OCI-LY7 (cell line): ENCODE results near the gene IL24. TPM values are rescaled to one million over a fixed set of nuclear protein-coding genes. Genes with fewer than 3 reads are reported as not detected.

Source experiments
- BruUV-seq: library from RNA; stranded (reverse); fragments of 400-500 nt; replicated peaks from 2 replicates; lab custom pipeline; 2021; lab: Mats Ljungman, UMichigan
- CTCF ChIA-PET: fragments of 300-600 bp; sonication (Branson Sonifier 250); formaldehyde crosslinking; loops from one replicate; lab custom pipeline; 2022; ENCODE audit warnings: antibody characterized with exemption; ENCODE audit not compliant: unreplicated experiment; lab: Charles Lee
- POLR2A ChIA-PET: fragments of 300-600 bp; sonication (Branson Sonifier 250); formaldehyde crosslinking; loops from one replicate; lab custom pipeline; 2022; ENCODE audit warnings: antibody characterized with exemption; lab: Charles Lee
- DNase-seq: peaks from one replicate; pipeline ENCODE4 v3.0.0-alpha.2; 2015; ENCODE audit warnings: low spot score
- H2AFZ ChIP-seq: fragments of 200-600 bp; sonication (generic), shearing (Covaris generic); 2 replicates; pipeline ENCODE4 v1.6.1; 2014; ENCODE audit warnings: mild to moderate bottlenecking, antibody characterized with exemption, low read length, moderate library complexity
- H3K27ac ChIP-seq: fragments of 200-600 bp; sonication (generic); 2 replicates; pipeline ENCODE4 v1.5.1; 2014; ENCODE audit warnings: mixed run types, low read depth, mild to moderate bottlenecking, moderate library complexity, low read length, inconsistent platforms; ENCODE audit not compliant: poor library complexity, severe bottlenecking
- H3K36me3 ChIP-seq: fragments of 200-600 bp; sonication (generic); 2 replicates; pipeline ENCODE4 v1.6.1; 2014; ENCODE audit warnings: mild to moderate bottlenecking, antibody characterized with exemption, low read length, moderate library complexity, mixed read lengths; ENCODE audit not compliant: insufficient read depth
- H3K4me1 ChIP-seq: fragments of 200-600 bp; sonication (generic); 2 replicates; pipeline ENCODE4 v1.5.1; 2014; ENCODE audit warnings: mild to moderate bottlenecking, low read length; ENCODE audit not compliant: insufficient read depth, poor library complexity, severe bottlenecking
- H3K4me2 ChIP-seq: fragments of 200-600 bp; sonication (generic); 2 replicates; pipeline ENCODE4 v1.6.1; 2014; ENCODE audit warnings: mild to moderate bottlenecking, low read length
- H3K4me3 ChIP-seq: fragments of 200-600 bp; sonication (generic); 2 replicates; pipeline ENCODE4 v1.5.1; 2014; ENCODE audit warnings: mild to moderate bottlenecking, low read depth, low read length; ENCODE audit not compliant: poor library complexity, severe bottlenecking
- H3K79me2 ChIP-seq: fragments of 200-600 bp; sonication (generic); 2 replicates; pipeline ENCODE4 v1.6.1; 2016; ENCODE audit warnings: low read depth, mild to moderate bottlenecking, low read length, moderate library complexity, mixed read lengths; ENCODE audit not compliant: insufficient read depth
- H3K9me2 ChIP-seq: fragments of 200-600 bp; sonication (generic); 2 replicates; pipeline ENCODE4 v1.6.1; 2016; ENCODE audit warnings: mild to moderate bottlenecking, low read length, mixed read lengths; ENCODE audit not compliant: insufficient read depth
- H3K9me3 ChIP-seq: fragments of 200-600 bp; sonication (generic); 2 replicates; pipeline ENCODE4 v1.6.1; 2014; ENCODE audit warnings: mild to moderate bottlenecking, mixed run types, low read length, mixed read lengths
- H4K20me1 ChIP-seq: fragments of 200-600 bp; sonication (generic); 2 replicates; pipeline ENCODE4 v1.6.1; 2014; ENCODE audit warnings: mild to moderate bottlenecking, antibody characterized with exemption, low read length, moderate library complexity, mixed read lengths; ENCODE audit not compliant: insufficient read depth
- CTCF ChIP-seq: fragments of 200-600 bp; sonication (generic); conservative IDR thresholded peaks from 2 replicates; pipeline ENCODE4 v1.5.1; 2014; ENCODE audit warnings: mild to moderate bottlenecking, antibody characterized with exemption, low read length, moderate library complexity, mixed read lengths
- EZH2phosphoT487 ChIP-seq: fragments of 200-600 bp; sonication (generic); IDR thresholded peaks from 2 replicates; pipeline ENCODE4 v1.6.1; 2018; ENCODE audit warnings: low read depth, borderline replicate concordance, mild to moderate bottlenecking, mixed run types, antibody characterized with exemption, low read length, moderate library complexity, mixed read lengths
- intact Hi-C: fragments of 100-400 bp; cut with micrococcal nuclease; formaldehyde crosslinking; loops from one replicate; pipeline ENCODE4 v1.10.0; 2022; ENCODE audit not compliant: unreplicated experiment
- total RNA-seq, 2 experiments: library from RNA; depleted of rRNA in 1 of 2; stranded (reverse); fragments of >200 nt in 1 of 2; shearing (Covaris generic) in 1 of 2; gene quantifications; 2 replicates each; pipeline ENCODE4 v1.2.3, GENCODE V29; 2014 to 2022

IL24 gene
- total RNA-seq, 2 experiments from 2014 or later = not detected

GRCh38 chr1:206885341-206886060 is 11.7 kb upstream of the IL24 start:
- no peak for DNase-seq
- Histone ChIP-seq H2AFZ (no peak overlapping the region), H3K4me2 (no peak overlapping the region), H3K79me2 (no peaks in the 10 kb centered on the region), H3K9me3 (no peaks in the 10 kb centered on the region), H3K4me3 (no peak overlapping the region), H4K20me1 (no peaks in the 10 kb centered on the region), H3K27ac (no peak overlapping the region), H3K4me1 (no peaks in the 10 kb centered on the region), H3K9me2 (no peaks in the 10 kb centered on the region), H3K36me3 (no peaks in the 10 kb centered on the region)
- ChIA-PET CTCF (interaction anchor here (0.6 kb wide), 1 partner anchor 41 kb away, joined by 3 read pairs; no protein-coding TSS in a partner anchor), POLR2A (interaction anchor here (0.7 to 1.1 kb wide), 2 partner anchors 10 to 11 kb away, joined by 3 to 4 read pairs; no protein-coding TSS in a partner anchor)
- BruUV-seq = no TSS peak
- TF ChIP-seq EZH2phosphoT487 (no peak), CTCF (no peak)
- intact Hi-C loops = no loop called here

DNA sequence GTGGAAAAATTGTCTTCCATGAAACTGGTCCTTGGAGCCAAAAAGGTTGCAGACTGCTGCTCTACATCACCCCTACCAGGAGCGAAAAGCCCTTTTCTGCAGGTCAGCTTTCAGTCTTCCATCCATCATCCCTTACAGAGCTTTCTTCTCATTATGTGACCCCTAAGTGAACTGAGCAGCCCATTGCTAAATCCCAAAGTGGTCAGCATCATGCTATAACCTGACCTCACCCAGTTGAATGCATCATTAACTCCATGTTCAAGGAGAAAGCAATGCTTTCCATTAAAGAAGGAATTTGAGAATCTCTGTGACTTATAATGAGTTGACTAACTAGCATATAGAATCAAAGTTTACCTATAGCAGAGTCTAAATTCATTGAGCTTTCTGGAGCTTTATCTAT is 10.4 kb upstream of the IL24 start:
- H3K9me2 ChIP-seq = no peaks in the 10 kb centered on the region
- H3K9me3 ChIP-seq = no peaks in the 10 kb centered on the region
- no TSS peak for BruUV-seq
- H3K36me3 ChIP-seq = no peaks in the 10 kb centered on the region
- DNase-seq = no peak
- no peak for TF ChIP-seq CTCF
- TF ChIP-seq EZH2phosphoT487 = no peak
- H3K4me1 ChIP-seq = no peaks in the 10 kb centered on the region
- H3K4me2 ChIP-seq = no peak overlapping the region
- no peaks in the 10 kb centered on the region for H3K79me2 ChIP-seq
- POLR2A ChIA-PET = interaction anchor here (0.6 to 0.7 kb wide), 2 partner anchors 16 to 316 kb away, joined by 3 to 4 read pairs; no protein-coding TSS in a partner anchor
- no peak overlapping the region for H3K27ac ChIP-seq
- intact Hi-C loops = no loop called here
- no peaks in the 10 kb centered on the region for H4K20me1 ChIP-seq
- CTCF ChIA-PET = no interaction called here
- no peak overlapping the region for H2AFZ ChIP-seq
- no peak overlapping the region for H3K4me3 ChIP-seq

GRCh38 chr1:206887701-206888100 is 9.5 kb upstream of the IL24 start:
- TF ChIP-seq CTCF = no peak
- no peak for TF ChIP-seq EZH2phosphoT487
- Histone ChIP-seq H3K9me2 (no peaks in the 10 kb centered on the region), H4K20me1 (no peaks in the 10 kb centered on the region), H2AFZ (no peak overlapping the region), H3K4me2 (no peak overlapping the region), H3K27ac (no peak overlapping the region), H3K9me3 (no peaks in the 10 kb centered on the region), H3K79me2 (no peaks in the 10 kb centered on the region), H3K4me3 (no peak overlapping the region), H3K4me1 (no peaks in the 10 kb centered on the region), H3K36me3 (no peaks in the 10 kb centered on the region)
- DNase-seq = no peak
- CTCF ChIA-PET = no interaction called here
- intact Hi-C loops = no loop called here
- POLR2A ChIA-PET = interaction anchor here (0.6 kb wide), 1 partner anchor 315 kb away, joined by 3 read pairs; no protein-coding TSS in a partner anchor
- BruUV-seq = no TSS peak
